ENCODE results near the gene DSCAML1. TPM values are rescaled to one million over a fixed set of nuclear protein-coding genes. Genes with fewer than 3 reads are reported as not detected.

Gene DSCAML1
- total and polyA plus RNA-seq, 2 of the 8 experiments (the other 6 are each of a cell fraction or from before 2014, with no cell fraction given) = 0.19 to 0.24 TPM

DNA sequence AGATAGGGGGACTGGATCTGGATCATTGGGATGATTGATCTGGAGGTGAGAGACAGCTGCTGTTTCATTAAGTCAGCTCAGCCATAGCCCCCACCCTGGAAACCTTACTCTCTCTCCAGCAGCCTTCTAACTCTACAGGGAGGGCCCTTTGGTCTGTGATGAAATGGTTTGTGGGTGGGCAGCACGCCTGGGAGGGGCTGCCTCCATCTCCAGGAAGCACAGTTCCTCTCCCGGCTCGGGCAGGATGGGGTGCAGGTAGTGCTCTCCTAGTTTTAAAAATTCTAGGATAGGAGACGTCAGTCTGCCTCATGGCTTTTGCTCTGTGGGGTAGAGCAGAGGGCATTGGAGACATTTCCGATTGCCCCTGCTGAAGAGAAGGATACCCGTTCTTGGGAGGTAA, 379.7 kb downstream of the DSCAML1 start:
- H3K4me3 ChIP-seq (ENCODE audit: extremely low read depth in 1 of 4, insufficient read depth in 2 of 4, low read depth in 3 of 4, low read length in 4 of 4) = no peak overlapping the region
- H3K23ac ChIP-seq (ENCODE audit: insufficient read length) = no peak overlapping the region
- no peak overlapping the region for H4K5ac ChIP-seq (ENCODE audit: insufficient read length, low read depth, low read length)
- H3K56ac ChIP-seq (replicated peaks; ENCODE audit: insufficient read length, low read depth, low read length) = no peak overlapping the region
- H3K18ac ChIP-seq (ENCODE audit: extremely low read depth, low read length) = no peak overlapping the region
- FAIRE-seq (no peak), DNase-seq (ENCODE audit: low read depth in 1 of 2, low spot score in 2 of 2) (no peak)
- no peak overlapping the region for H4K91ac ChIP-seq (replicated peaks; ENCODE audit: insufficient read length, low read length)
- no peaks in the 10 kb centered on the region for H3K27me3 ChIP-seq (replicated peaks in 1 of 4; ENCODE audit: control insufficient read depth in 3 of 4, extremely low read depth in 1 of 4, insufficient read depth in 3 of 4, low read length in 3 of 4)
- H3K4ac ChIP-seq (replicated peaks; ENCODE audit: insufficient read length, low read depth, low read length) = no peak overlapping the region
- no peaks in the 10 kb centered on the region for H3K79me1 ChIP-seq (ENCODE audit: low read depth, low read length)
- no peaks in the 10 kb centered on the region for H3K36me3 ChIP-seq (ENCODE audit: control insufficient read depth in 2 of 4, insufficient read depth in 4 of 4, low read length in 3 of 4)
- H3K14ac ChIP-seq (ENCODE audit: insufficient read length) = no peak overlapping the region
- no peak overlapping the region for H4K8ac ChIP-seq (ENCODE audit: extremely low read depth, insufficient read depth, low read length)
- H2BK5ac ChIP-seq (ENCODE audit: low read depth, low read length) = no peak overlapping the region
- no peaks in the 10 kb centered on the region for H3K4me1 ChIP-seq (replicated peaks in 1 of 4; ENCODE audit: control insufficient read depth in 3 of 4, insufficient read depth in 4 of 4, low read length in 3 of 4)
- H2BK12ac ChIP-seq (ENCODE audit: low read depth, low read length) = no peak overlapping the region
- WGBS, 2 experiments (ENCODE audit: extremely low coverage in 1 of 2, insufficient coverage in 1 of 2, insufficient read length in 1 of 2, insufficient replicate concordance in 2 of 2, low coverage in 1 of 2, low lambda C conversion rate in 2 of 2, missing lambda C conversion rate in 1 of 2) = 75% methylated on average over 6 of the region's 6 CpGs; no CpG with 5 or more reads in 1 of the 2 experiments
- H2BK20ac ChIP-seq (ENCODE audit: low read length) = no peak overlapping the region
- H2AFZ ChIP-seq (ENCODE audit: low read length) = no peak overlapping the region
- no peaks in the 10 kb centered on the region for H3K79me2 ChIP-seq (ENCODE audit: control insufficient read depth in 1 of 2, insufficient read depth in 2 of 2, low read length in 2 of 2)
- TF ChIP-seq RNF2 (IDR thresholded peaks at IDR 0.05; ENCODE audit: borderline replicate concordance, low read depth, low read length, missing control alignments, poor library complexity, severe bottlenecking) (no peak), BCL11A (IDR thresholded peaks at IDR 0.05; ENCODE audit: low read depth in 2 of 2, low read length in 2 of 2) (no peak), EZH2 (IDR thresholded peaks at IDR 0.05; ENCODE audit: low read depth, low read length, severe bottlenecking) (no peak), POLR2AphosphoS5 (IDR thresholded peaks at IDR 0.05; ENCODE audit: low read depth, low read length) (no peak), SIN3A (conservative IDR thresholded peaks at IDR 0.05 in 1 of 2, IDR thresholded peaks at IDR 0.05 in 1 of 2; ENCODE audit: low read depth in 1 of 2, low read length in 2 of 2) (no peak), ZNF274 (IDR thresholded peaks at IDR 0.05; ENCODE audit: borderline replicate concordance, extremely low read depth, low read length) (no peak), KDM1A (IDR thresholded peaks at IDR 0.05; ENCODE audit: borderline replicate concordance, low read length) (no peak), NRF1 (IDR thresholded peaks at IDR 0.05; ENCODE audit: low read depth, low read length) (no peak), POU5F1 (IDR thresholded peaks at IDR 0.05; ENCODE audit: low read depth, low read length) (no peak), TAF7 (optimal IDR thresholded peaks at IDR 0.05; ENCODE audit: borderline replicate concordance, low read depth, low read length) (no peak), GTF2F1 (IDR thresholded peaks at IDR 0.05; ENCODE audit: borderline replicate concordance, low read depth, low read length) (no peak)
- TF ChIP-seq, protein P1, sequence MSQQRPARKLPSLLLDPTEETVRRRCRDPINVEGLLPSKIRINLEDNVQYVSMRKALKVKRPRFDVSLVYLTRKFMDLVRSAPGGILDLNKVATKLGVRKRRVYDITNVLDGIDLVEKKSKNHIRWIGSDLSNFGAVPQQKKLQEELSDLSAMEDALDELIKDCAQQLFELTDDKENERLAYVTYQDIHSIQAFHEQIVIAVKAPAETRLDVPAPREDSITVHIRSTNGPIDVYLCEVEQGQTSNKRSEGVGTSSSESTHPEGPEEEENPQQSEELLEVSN (IDR thresholded peaks at IDR 0.05) = no peak
- H3K27ac ChIP-seq (ENCODE audit: low read depth, low read length) = no peak overlapping the region
- POLR2A ChIA-PET (ENCODE audit: partially characterized antibody) = no interaction called here
- no peak overlapping the region for H3K4me2 ChIP-seq (ENCODE audit: insufficient read depth in 1 of 2, low read depth in 2 of 2, low read length in 2 of 2)
- H2BK15ac ChIP-seq (ENCODE audit: low read length) = no peak overlapping the region
- no peaks in the 10 kb centered on the region for H4K20me1 ChIP-seq (replicated peaks in 1 of 2; ENCODE audit: control insufficient read depth in 1 of 2, insufficient read depth in 2 of 2, low read length in 2 of 2)
- no peak overlapping the region for H3K9ac ChIP-seq (replicated peaks in 1 of 4; ENCODE audit: extremely low read depth in 1 of 4, low read depth in 3 of 4, low read length in 3 of 4)
- H2AK5ac ChIP-seq (ENCODE audit: low read depth, low read length) = no peak overlapping the region
- H3K23me2 ChIP-seq (ENCODE audit: low read depth, low read length) = no peaks in the 10 kb centered on the region
- CTCF ChIA-PET (ENCODE audit: partially characterized antibody) = interaction anchor here (0.7 to 9.6 kb wide), 3 partner anchors 9 to 197 kb away, joined by 3 to 85 read pairs (median 3); no protein-coding TSS in a partner anchor
- no peaks in the 10 kb centered on the region for H3K9me3 ChIP-seq (ENCODE audit: insufficient read depth in 2 of 2, low read depth in 1 of 2, low read length in 1 of 2)
- no peak overlapping the region for H2BK120ac ChIP-seq (replicated peaks; ENCODE audit: low read depth, low read length)

All from H1 (cell line).